ENCODE measurements around the gene BTBD17. TPM values are rescaled to one million over a fixed set of nuclear protein-coding genes. Genes with fewer than 3 reads are reported as not detected.

BTBD17 gene
- total RNA-seq, 1 donor from 2014 or later, result not detected

- DNase-seq (ENCODE audit: low read depth), result no peak
These were observed 1.8 kb downstream of the BTBD17 start for GRCh38 chr17:74359916-74360315.

DNA sequence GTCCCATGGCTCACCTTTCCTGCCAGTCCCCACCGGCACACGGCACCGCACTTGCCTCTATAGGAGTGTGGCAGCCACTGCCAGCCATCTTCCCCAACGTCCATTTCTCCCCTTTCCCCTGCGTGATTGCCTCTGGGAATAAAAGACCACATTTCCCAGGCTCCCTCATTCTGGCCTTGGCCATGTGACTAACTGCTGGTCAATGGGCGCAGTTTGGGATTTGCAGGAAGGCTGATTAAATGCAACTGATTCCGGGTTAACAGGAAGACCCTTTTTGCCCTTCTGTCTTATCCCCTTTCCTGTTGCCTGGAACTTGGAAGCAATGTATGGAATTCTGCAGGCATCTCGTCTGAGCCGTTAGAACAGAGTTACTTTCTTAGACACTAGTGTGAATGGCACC, 3.0 kb downstream of the BTBD17 start:
- H3K9me3 ChIP-seq (ENCODE audit: insufficient read depth, low read depth, low read length), result no peaks in the 10 kb centered on the region
- H3K27ac Mint-ChIP-seq (ENCODE audit: unreplicated experiment), result no peak overlapping the region
- no peak for FAIRE-seq
- H3K27ac ChIP-seq (ENCODE audit: low read depth, low read length), result no peak overlapping the region
- no peaks in the 10 kb centered on the region for H3K4me1 Mint-ChIP-seq (ENCODE audit: low read depth, unreplicated experiment)
- no peaks in the 10 kb centered on the region for H3K36me3 ChIP-seq (ENCODE audit: insufficient read depth, low read length)
- H3K4me3 Mint-ChIP-seq (ENCODE audit: unreplicated experiment), result no peak overlapping the region
- H3K9me3 Mint-ChIP-seq (ENCODE audit: unreplicated experiment), result peaks cover 2% of the 10 kb centered on the region
- H3K79me2 ChIP-seq (ENCODE audit: insufficient read depth, low read length), result no peaks in the 10 kb centered on the region
- no peak overlapping the region for H3K4me2 ChIP-seq (ENCODE audit: low read length)
- no peak for DNase-seq (ENCODE audit: low read depth)
- peaks cover 69% of the 10 kb centered on the region for H3K27me3 Mint-ChIP-seq (ENCODE audit: low read depth, unreplicated experiment)
- no peak overlapping the region for H3K9ac ChIP-seq (ENCODE audit: low read length)
- no peaks in the 10 kb centered on the region for H3K4me1 ChIP-seq (ENCODE audit: insufficient read depth, low read length)
- no peaks in the 10 kb centered on the region for H4K20me1 ChIP-seq (ENCODE audit: insufficient read depth, low read length)
- peaks cover 1% of the 10 kb centered on the region for H3K36me3 Mint-ChIP-seq (ENCODE audit: low read depth, unreplicated experiment)
- H3K27me3 ChIP-seq (ENCODE audit: insufficient read depth, low read length), result peaks cover 30% of the 10 kb centered on the region
- no peak overlapping the region for H3K4me3 ChIP-seq (ENCODE audit: insufficient read depth, low read depth, low read length)
- no peak for TF ChIP-seq EZH2 (IDR thresholded peaks at IDR 0.05; ENCODE audit: insufficient read depth, low read length)
- no peak for TF ChIP-seq CTCF (IDR thresholded peaks at IDR 0.05; ENCODE audit: insufficient read depth, low read depth, low read length)
- no peak overlapping the region for H2AFZ ChIP-seq (ENCODE audit: low read depth, low read length)

More at GRCh38 chr17:74359916-74360315, 1.8 kb downstream of the BTBD17 start:
- Mint-ChIP-seq H3K36me3 (ENCODE audit: low read depth, unreplicated experiment) (peaks cover 1% of the 10 kb centered on the region), H3K27me3 (ENCODE audit: low read depth, unreplicated experiment) (peaks cover 61% of the 10 kb centered on the region), H3K27ac (ENCODE audit: unreplicated experiment) (no peak overlapping the region), H3K9me3 (ENCODE audit: unreplicated experiment) (peaks cover 2% of the 10 kb centered on the region), H3K4me3 (ENCODE audit: unreplicated experiment) (no peak overlapping the region), H3K4me1 (ENCODE audit: low read depth, unreplicated experiment) (no peaks in the 10 kb centered on the region)
- H3K27ac ChIP-seq (ENCODE audit: low read depth, low read length), result no peak overlapping the region
- no peak for TF ChIP-seq EZH2 (IDR thresholded peaks at IDR 0.05; ENCODE audit: insufficient read depth, low read length)
- no peak for TF ChIP-seq CTCF (IDR thresholded peaks at IDR 0.05; ENCODE audit: insufficient read depth, low read depth, low read length)
- no peaks in the 10 kb centered on the region for H4K20me1 ChIP-seq (ENCODE audit: insufficient read depth, low read length)
- no peaks in the 10 kb centered on the region for H3K36me3 ChIP-seq (ENCODE audit: insufficient read depth, low read length)
- H2AFZ ChIP-seq (ENCODE audit: low read depth, low read length), result no peak overlapping the region
- peaks cover 21% of the 10 kb centered on the region for H3K27me3 ChIP-seq (ENCODE audit: insufficient read depth, low read length)
- H3K4me1 ChIP-seq (ENCODE audit: insufficient read depth, low read length), result no peaks in the 10 kb centered on the region
- no peaks in the 10 kb centered on the region for H3K79me2 ChIP-seq (ENCODE audit: insufficient read depth, low read length)
- H3K4me2 ChIP-seq (ENCODE audit: low read length), result no peak overlapping the region
- H3K4me3 ChIP-seq (ENCODE audit: insufficient read depth, low read depth, low read length), result no peak overlapping the region
- FAIRE-seq, result no peak
- no peak overlapping the region for H3K9ac ChIP-seq (ENCODE audit: low read length)
- no peaks in the 10 kb centered on the region for H3K9me3 ChIP-seq (ENCODE audit: insufficient read depth, low read depth, low read length)

DNA sequence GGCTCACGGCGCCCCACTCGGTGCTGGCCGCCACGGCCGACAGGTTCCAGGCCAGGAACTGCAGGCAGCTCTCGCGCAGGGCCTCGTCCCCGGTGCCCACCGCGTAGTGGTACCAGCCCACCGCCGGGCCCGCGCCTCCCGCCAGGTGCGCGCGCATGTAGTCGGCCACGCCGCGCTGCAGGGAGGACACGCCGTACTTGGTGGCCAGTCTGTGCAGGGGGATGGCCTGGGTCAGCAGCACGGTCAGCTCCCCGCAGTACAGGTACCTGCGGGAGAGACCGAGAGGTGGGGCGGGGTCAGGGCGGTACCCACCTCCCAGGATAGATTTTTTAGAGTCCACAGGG, 4.2 kb downstream of the BTBD17 start:
- Histone ChIP-seq H3K27ac (ENCODE audit: low read depth, low read length) (no peak overlapping the region), H3K36me3 (ENCODE audit: insufficient read depth, low read length) (no peaks in the 10 kb centered on the region), H3K9me3 (ENCODE audit: insufficient read depth, low read depth, low read length) (no peaks in the 10 kb centered on the region), H3K27me3 (ENCODE audit: insufficient read depth, low read length) (peaks cover 31% of the 10 kb centered on the region), H4K20me1 (ENCODE audit: insufficient read depth, low read length) (no peaks in the 10 kb centered on the region), H3K9ac (ENCODE audit: low read length) (no peak overlapping the region), H3K4me2 (ENCODE audit: low read length) (no peak overlapping the region), H3K79me2 (ENCODE audit: insufficient read depth, low read length) (no peaks in the 10 kb centered on the region), H2AFZ (ENCODE audit: low read depth, low read length) (no peak overlapping the region), H3K4me1 (ENCODE audit: insufficient read depth, low read length) (no peaks in the 10 kb centered on the region), H3K4me3 (ENCODE audit: insufficient read depth, low read depth, low read length) (no peak overlapping the region)
- no peak overlapping the region for H3K27ac Mint-ChIP-seq (ENCODE audit: unreplicated experiment)
- no peak for DNase-seq (ENCODE audit: low read depth)
- FAIRE-seq, result no peak
- no peak overlapping the region for H3K4me3 Mint-ChIP-seq (ENCODE audit: unreplicated experiment)
- TF ChIP-seq CTCF (IDR thresholded peaks at IDR 0.05; ENCODE audit: insufficient read depth, low read depth, low read length), result no peak
- TF ChIP-seq EZH2 (IDR thresholded peaks at IDR 0.05; ENCODE audit: insufficient read depth, low read length), result peak; percentile 15
- H3K36me3 Mint-ChIP-seq (ENCODE audit: low read depth, unreplicated experiment), result peaks cover 1% of the 10 kb centered on the region
- H3K9me3 Mint-ChIP-seq (ENCODE audit: unreplicated experiment), result peaks cover 2% of the 10 kb centered on the region
- H3K4me1 Mint-ChIP-seq (ENCODE audit: low read depth, unreplicated experiment), result no peaks in the 10 kb centered on the region
- H3K27me3 Mint-ChIP-seq (ENCODE audit: low read depth, unreplicated experiment), result peaks cover 69% of the 10 kb centered on the region
